GM21529 (cell line): ENCODE results near the gene CUBN.
"Not testable (repeated sequence)": the region's sequence is repeated elsewhere in the genome, so short reads cannot be mapped to it uniquely, and the experiment has no call there.

Experiments
- ATAC-seq: cut with Tn5 transposase; IDR thresholded peaks from one replicate; pipeline ENCODE4 v1.9.1; 2021; ENCODE audit not compliant: unreplicated experiment

Gene CUBN

DNA sequence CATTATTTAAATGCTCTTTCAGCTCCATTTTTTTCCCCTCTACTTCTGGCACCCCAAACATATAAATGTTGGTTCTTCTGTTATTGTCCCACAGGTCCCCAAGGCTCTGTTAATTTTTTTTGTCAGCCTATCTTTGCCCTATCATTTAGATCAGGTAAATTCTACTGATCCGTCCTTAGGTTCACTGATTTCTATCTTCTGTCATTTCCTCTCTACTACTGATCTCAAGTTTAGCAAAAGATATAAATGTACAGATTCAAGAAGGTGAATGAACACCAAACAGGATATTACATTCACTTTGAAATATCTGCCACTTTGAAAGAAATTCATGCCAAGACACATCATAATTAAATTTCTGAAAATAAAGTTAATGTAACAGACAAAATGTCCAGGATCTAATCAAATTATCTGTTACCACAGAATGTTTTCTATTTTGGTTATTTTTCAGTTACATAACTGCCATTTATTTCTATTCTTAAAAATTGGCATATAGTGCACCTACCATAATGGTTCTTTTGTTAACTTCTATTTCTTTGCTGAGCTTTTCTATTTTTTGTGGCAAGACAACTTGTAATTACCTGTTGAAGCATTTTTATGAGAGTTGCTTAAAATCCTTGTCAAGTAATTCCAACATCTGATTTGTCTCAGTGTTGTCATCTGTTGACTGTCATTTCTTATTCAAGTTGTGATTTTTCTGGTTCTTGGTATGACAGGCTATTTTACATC lies 12.1 kb upstream of the CUBN start:
- no peak for ATAC-seq

DNA sequence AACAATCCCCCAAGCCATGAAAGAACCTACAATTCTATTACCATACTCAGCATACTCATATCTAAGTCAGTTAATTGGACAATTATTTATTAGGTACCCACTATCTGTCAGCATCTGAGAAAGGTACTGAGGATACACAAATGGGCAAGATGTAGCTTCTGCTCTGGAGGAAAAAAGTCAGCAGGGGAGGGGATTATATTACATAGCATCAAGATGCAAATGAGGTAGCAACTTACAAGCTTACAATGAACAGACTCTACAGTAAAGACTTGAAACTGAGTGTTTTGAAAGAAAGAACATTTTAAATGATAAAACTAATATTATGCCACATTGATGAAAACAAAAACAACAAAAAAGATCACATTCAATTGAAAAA lies 10.8 kb upstream of the CUBN start:
- ATAC-seq = no peak

DNA sequence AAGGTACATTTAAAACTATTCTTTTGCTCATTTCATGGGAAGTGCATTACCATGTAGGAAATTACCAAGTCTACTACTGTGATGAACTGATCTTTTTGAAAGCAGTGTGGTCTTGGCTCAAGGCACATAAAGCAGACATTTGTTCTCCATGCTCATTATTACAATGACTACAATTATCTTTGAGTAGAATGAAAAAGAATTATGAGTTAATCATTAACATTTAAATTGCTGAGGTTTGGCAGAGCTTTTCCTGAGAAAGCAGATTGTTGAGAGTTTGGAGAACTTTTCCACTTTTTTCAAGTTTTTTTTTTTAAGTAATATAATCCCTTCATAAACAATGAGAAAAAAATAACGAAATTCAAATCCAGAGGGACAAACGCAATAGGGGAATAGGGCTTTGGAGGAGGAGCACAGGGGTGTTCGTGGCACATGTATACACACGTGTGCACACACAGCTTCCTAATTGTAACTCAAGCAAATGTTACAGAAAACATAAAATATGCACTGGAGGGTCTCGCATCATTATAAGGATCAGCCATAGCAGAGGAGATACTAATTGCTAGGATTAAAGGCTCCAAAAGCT lies 8.9 kb upstream of the CUBN start:
- no peak for ATAC-seq

DNA sequence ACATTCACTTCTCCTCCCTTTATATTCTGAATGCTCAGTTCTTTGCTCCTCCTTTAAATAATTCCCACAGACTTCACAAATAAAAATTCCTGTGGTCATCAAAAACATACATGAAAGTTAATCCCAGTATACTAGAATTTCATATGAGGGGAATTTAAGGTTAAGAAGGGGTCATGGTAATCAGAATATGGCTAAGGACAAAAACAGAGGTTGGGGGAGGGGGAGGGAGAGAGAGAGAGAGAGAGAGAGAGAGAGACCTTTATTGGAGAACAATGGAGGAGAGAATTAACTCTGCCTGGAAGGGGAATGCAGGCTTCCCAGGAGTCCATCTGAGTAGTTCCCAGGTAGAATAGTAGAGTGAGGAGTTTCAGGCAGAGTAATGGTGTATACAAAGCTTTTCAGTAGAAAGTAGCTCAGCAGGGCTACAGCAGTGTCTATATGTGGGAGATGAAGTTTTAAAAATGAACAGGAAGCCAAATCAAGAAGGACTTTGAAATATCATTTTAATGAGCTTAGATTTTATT lies 5.2 kb upstream of the CUBN start:
- ATAC-seq = no peak

DNA sequence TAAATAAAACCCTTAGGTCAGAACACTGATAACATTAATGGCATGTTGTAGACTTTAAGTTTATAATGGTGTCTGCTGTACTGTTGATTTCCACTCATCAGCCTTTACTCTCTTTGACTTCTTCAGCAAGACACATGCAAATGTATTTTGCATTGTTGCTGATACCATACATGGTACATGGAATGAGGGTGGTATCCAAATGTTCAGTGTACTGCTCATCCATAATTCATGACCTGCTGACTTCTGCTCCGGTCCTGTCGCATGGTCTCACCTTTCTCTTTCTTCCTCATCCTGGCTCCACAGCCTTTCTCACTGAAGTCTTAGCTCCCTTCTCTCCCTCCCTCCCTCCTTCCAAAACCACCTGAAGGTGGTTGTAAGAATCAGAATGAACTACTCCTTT lies 4.7 kb upstream of the CUBN start:
- no peak for ATAC-seq

DNA sequence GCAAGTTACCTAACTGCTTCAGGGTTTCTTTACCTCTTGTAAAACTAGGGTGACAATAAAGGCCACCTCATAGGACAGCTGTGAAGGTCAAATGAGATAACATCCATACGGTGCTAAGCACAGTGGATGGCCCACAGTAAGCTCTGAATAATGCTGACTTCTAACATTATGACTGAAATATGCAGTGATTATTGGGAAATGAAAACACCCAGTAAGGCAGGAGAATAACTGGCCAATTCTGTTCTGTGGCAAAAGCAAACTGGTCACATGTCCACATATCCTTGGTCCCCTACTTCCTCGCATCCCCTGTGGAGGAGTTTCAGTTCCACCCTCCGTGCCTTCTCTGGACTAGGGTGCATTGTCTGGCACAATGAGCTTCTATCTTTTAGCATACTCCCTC lies 1.4 kb downstream of the CUBN start:
- ATAC-seq = no peak

DNA sequence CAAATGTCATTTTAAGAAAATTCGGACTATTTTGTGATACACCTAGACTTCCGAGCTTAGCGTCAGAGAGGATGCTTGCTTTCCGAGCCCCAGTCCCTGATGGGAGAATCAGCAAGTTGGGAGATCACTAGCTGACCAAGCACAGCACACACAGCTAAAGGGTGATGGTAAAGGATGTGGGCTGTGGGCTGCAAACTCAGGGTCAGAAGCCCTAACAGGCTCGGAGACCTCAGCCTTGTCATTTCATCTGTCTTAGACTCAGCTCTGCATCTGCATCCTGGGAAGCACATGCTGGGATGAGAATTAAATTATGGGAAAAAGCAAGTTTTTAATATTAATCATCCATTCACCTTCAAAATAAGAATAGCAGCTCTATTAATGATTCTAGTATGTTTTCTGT lies 3.3 kb downstream of the CUBN start:
- ATAC-seq = no peak

DNA sequence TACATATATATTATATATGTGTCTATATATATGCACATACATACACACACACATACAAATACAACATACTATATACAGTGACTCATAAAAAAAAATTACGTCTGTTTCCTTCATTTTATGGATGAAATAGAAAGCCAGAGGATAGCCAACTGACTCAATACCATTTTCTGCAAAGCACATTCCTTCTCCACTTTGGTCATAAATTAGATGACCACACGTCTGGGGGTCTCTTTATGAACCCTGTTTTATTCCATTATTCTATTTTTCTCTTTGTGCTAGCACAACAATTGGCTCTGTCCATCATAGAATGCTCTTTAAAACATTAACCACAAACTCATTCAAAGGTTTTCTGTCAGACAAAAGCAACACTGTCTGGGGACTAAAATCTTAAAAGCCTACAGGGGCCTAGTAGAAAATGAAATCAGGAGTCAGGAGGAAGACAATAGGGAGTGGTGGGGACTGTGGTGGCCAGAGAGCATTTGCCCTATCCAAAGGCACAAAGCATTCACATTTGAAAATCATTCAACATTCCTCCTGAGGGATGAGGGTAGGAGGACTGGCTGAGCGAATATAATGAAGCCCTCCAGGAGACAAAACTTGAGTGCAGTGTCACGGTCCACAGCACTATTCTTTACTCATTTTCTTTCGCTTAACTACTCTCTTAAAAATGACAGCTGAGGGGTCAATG lies 4.3 kb downstream of the CUBN start:
- ATAC-seq = no peak

DNA sequence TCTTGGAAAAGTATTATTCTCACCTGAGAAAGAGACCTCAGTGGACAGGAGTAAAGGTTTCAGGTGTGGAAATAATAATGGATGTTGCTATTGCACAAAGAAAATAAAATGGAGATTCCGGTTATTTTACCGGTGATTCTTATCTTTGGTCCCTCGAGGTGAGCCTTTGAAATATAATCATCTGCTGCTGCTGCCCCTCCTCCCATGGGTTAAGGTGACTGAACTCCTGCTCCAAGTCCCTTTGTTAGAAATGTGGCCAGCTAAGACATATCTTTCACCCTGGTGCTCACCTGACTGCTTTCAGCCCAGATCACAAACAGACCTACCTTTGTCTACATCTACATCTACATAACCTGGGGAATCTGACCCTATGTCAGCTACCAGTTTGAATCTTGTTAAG lies 5.7 kb downstream of the CUBN start:
- no peak for ATAC-seq

DNA sequence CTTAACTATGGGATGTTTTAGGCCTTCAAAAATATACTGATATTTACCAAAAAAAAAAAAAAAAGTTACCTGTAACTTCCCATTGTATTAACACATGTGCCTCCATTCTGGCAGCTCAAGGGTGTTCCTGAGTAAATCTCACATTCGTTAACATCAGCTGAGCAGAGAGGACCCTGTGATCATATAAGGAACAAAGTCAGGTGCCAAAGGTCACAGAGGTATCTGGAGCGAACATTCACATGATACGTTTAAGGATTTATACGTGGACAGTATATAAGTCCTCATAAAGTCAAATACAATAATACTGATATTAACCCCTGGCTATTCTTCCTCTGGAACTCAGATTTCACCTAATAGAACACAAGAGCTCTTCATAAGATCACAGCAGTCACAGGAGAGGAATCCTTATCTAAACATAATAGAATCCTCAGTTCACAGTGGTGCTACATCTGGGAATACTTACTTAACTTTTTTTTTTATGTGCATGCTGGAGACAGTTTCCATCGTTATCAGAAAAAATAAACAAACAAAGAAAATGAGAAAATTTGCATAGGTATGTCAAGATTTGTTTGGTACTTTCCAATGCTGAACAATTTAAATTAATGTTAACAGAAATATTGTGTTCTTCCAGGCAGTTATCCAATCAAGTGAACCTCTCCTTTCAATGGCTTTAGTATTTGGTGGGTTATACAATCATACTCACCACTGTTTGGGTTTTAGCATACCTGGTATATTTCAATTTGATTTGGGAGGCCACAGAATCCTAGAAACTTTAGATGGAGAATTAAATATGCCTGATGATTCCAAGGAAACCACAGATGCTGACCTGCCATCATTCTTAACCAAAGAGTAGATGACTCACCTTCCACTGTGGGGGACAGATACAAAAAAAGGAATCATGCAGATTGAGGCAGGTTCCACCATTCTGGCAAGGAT lies 6.6 kb downstream of the CUBN start:
- no peak for ATAC-seq

DNA sequence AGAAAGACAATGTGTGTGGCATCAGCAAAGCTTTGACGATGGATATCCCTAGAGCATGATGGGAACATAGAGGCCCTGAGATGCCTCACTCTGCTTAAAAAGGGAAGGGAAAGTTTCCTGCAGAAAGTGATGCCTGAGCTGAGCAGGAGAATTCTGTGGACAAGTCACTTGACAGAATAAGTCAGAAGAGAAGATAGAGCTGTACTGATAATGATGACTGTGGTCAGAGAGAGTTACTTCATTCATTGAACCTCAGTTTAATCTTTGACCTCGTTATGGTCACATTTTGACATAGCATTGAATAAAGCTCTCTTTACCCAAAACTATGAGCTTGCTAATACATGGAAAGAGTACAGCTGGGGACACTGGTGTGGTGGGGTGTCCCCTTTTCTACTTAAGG lies 7.6 kb downstream of the CUBN start:
- ATAC-seq = no peak

DNA sequence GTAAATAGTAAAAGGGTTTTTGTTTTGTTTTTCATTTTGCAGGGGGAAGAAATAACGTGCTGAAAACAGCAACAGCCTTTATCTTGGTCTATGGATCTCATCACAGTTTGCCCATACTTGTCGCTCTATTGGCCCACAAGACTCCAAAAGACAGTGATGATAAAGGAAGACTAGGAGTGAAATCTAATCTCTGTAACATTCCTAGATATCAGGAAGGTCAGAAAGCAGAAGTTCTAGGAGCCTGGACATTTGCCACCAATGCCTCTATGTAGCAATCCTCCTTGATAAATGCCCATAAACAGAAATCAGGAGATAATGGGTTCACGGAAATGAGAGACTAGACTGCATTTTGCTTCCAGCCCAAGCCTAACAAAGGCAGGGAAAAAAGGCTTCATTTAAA lies 8.9 kb downstream of the CUBN start:
- no peak for ATAC-seq

DNA sequence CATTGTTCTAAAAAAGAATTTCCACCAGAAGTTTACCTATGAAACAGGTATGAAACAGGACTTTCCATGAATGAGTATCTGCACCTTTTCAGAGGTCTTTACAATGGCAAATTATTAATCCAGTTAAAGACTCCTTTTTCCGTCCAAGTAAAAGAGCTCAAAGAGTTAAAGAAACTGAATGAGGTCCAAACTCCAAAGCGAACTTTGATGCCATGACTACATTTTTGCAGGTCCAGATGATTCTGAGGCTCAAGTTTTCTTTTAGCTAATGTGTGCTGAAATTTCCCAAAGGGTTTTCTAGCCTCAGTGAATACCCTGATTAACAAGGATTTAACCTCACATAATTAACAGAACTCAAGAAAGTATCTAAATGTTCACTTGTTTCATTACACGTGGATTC lies 9.8 kb downstream of the CUBN start:
- no peak for ATAC-seq

DNA sequence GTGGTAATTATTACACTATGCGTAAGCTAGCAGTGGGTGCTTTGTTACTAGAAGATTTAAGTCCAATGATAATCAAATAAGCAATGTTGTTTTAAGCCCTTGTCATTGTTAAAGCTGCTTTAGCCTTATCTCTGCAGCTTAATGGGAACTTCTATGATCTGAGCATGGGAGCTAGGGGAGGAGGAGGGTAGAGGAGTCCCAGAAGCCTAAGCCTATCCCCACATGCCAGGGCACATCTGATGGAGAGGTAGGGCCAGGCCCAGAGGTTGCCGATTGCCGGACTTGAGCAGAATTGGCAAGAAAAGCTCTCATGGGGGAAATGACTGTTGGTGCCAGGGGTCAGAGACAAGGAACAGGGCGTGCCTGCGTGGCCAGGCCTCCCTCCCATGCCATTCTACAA lies 13.4 kb downstream of the CUBN start:
- no peak for ATAC-seq

DNA sequence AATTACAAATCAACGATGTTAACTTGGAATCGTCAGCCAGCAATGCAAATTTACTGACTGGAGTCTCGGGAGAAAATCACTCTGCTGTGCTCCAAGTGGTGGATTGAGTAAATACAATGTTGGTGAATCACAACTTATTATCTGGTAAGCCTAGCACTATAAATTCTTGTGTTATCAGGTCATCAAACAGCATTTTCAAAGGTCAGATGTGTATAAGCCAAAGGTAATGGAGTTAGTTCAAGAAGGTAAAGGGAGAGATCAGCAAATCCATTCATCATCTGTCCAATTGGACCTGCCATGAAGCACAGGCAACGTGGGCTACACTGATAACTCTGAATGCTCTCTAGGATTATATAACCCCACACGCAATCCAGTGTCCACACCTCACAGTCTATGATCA lies 13.9 kb downstream of the CUBN start:
- ATAC-seq = no peak

DNA sequence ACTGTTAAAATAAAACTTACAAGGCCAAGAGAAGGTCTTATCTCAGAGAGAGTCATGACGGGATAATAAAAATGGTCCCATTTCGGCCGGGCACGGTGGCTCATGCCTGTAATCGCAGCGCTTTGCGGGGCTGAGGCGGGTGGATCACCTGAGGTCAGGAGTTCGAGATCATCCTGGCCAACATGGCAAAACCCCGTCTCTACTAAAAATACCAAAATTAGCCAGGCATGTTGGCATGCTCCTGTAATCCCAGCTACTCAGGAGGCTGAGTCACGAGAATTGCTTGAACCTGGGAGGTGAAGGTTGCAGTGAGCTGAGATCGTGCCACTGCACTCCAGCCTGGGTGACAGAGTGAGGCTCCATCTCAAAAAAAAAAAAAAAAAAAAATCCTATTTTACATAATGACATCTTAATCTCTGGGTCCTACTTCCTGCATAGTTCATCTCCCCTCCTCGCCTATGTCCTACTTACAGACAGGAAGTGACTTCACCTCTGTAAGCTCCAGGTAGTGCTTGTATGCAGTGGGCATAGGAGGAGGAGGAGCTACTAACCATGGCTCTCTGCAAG lies 14.7 kb downstream of the CUBN start:
- not testable (repeated sequence) for ATAC-seq

DNA sequence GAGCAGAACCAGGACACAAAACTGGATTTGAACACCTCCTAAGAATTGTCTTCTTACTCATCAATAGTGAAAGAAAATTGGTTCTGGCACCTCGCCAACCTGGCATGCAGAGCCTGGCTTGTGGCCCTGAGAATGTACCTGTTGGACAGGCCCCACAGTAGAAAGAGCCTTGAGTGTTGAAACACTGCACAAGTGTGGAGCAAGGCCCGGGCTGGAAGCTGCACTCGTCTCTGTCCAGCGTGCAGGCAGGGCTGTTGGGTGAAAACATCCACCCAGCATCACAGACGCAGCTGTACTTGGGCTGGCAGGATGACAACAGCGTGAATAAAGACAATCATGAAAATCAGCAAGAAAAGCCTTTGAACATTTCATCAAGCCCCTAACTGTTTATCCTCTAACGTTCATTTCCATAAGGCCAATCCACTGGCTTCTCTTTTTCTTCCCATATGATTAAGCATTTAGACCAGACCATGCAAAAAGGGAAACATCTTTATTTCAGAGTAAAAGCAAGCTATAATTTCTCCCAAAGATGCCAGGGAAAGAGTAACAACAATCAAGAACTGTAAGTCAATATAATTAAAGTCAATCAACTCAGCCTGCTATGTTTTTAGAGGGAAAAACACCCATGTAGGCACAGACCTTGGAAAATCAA lies 15.6 kb downstream of the CUBN start:
- no peak for ATAC-seq

DNA sequence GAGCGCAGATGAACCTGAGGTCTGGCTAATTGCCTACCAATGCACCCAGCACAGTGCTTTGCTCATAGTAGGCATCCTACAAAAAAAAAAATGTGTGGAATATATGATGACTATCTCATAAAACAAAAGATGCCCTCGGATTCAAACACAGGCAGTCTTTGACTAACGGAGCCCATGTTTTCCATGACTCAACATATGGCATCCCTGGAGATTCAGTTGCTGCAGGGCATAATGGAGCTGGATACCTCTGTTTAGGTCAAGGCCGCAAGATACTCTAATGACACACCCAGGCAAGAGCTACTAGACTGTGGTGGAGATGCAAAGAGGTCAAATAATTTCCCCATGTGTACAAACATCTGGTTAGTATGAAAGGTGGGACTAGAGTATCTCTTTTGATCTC lies 16.3 kb downstream of the CUBN start:
- ATAC-seq = no peak

DNA sequence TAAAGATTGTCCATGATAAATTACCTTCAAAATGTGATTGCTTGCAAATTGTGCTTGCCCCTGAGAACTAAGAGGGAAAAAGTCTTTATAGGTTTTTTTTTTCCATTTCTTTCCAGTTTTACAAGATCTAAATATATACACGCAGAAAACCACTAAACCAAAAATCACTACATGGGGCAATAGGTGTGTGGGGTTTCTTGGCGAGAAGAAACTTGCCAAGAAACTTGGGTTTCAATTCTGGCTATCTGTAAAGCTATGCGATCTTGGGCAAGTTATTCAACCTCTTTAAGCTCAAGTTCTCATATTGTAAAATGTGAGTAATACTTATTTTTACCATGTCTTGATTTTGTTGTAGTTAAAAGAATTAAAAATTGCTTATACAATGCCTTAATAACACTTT lies 17.0 kb downstream of the CUBN start:
- ATAC-seq = no peak

DNA sequence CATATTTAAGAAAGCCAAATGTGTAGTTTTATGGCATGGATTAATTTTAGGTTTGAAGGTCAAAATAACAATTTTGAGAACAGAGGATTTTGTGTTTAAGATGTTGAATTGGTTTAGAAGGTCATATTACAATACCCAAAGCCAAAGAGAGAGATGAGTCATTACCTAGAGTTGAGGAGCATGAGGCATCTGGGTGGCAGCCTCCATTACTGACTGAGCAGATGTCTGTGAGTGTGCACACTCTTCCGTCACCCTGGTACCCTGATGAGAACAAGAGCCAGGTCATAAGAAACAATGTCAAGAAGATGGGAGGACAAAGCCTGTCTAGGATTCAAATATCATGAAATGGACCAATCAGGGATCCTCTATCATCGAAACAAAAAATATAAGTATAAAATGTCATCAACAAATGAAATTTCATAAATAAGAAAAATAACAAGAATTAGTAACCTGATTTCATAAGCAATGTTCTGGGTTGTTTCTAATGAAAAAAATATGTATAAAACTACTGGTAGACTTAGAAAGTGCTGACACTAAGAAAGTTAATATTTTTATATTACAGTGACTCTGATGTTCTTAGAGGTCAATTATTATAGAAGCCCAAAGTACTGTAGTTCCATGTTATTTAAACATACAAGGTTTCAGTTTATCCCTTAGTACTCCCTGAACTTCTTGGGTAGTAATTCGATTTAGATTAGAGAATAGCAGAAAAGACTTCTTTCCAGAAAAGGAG lies 20.0 kb downstream of the CUBN start:
- ATAC-seq = no peak
